OCI-LY1 (cell line): ENCODE results near the gene NRCAM.

ENCODE experiments used
- EZH2 ChIP-seq: fragments of 200-600 bp; sonication (generic), shearing (Covaris generic); IDR thresholded peaks from 2 replicates; pipeline ENCODE4 v1.8.0; 2017; ENCODE audit warnings: borderline replicate concordance, mixed run types, mild to moderate bottlenecking, antibody characterized with exemption, low read length, moderate library complexity, mixed read lengths
- TF ChIP-seq, protein P1 (sequence below): fragments of 200-600 bp; sonication (generic), shearing (Covaris generic); IDR thresholded peaks from 2 replicates; pipeline ENCODE4 v1.5.1; 2017; ENCODE audit warnings: mild to moderate bottlenecking, antibody characterized with exemption, low read length, moderate library complexity, mixed read lengths

DNA sequence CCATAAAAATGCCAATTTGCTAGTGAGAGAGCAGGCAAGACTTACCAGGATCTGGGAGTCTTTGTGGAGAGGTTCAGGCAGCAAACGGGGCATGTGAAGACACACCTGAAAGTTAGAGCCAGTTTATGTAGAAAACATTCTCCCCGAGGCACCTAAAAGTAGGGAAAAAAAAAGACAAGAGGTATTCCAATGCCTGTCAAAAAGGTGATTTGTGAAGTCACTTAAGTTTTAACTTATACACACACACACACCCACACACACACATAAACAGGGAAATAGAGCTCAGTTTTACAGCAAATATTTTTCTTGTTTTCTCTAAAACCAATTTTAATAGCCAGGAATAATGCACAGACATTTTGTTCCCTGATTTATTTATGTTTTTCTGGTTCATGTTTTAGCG, 326.0 kb downstream of the NRCAM start, which contains the start of gene LAMB4:
- TF ChIP-seq, protein P1, sequence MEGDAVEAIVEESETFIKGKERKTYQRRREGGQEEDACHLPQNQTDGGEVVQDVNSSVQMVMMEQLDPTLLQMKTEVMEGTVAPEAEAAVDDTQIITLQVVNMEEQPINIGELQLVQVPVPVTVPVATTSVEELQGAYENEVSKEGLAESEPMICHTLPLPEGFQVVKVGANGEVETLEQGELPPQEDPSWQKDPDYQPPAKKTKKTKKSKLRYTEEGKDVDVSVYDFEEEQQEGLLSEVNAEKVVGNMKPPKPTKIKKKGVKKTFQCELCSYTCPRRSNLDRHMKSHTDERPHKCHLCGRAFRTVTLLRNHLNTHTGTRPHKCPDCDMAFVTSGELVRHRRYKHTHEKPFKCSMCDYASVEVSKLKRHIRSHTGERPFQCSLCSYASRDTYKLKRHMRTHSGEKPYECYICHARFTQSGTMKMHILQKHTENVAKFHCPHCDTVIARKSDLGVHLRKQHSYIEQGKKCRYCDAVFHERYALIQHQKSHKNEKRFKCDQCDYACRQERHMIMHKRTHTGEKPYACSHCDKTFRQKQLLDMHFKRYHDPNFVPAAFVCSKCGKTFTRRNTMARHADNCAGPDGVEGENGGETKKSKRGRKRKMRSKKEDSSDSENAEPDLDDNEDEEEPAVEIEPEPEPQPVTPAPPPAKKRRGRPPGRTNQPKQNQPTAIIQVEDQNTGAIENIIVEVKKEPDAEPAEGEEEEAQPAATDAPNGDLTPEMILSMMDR, result no peak
- TF ChIP-seq EZH2, result no peak
